ENCODE measurements around the gene LRP8. TPM values are rescaled to one million over a fixed set of nuclear protein-coding genes. Genes with fewer than 3 reads are reported as not detected.

LRP8 gene
- total and polyA plus RNA-seq, 2 donors (not counting 3 experiments of a cell fraction or from before 2014, with no cell fraction given) = 40.9 to 62.2 TPM

DNA sequence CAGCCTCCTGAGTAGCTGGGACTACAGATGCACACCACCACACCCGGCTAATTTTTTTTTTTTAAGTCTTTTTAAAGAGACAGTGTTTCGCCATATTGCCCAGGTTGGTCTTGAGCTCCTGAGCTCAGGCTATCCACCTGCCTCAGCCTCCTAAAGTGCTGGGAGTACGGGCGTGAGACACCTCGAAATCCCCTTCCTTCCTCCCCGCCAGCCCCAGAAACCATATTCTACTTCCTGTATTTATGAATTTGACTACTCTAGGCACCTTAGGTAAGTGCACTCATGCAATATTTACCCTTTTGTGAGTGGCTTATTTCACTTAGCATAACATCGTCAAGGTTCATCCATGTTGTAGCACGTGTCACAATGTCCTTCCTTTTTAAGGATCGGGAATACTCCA is 6.9 kb upstream of the LRP8 start:
- POLR2A ChIA-PET = no interaction called here
- Histone ChIP-seq H3K79me2 (ENCODE audit: control insufficient read depth, insufficient read depth, low read length) (no peaks in the 10 kb centered on the region), H2AFZ (ENCODE audit: low read depth, low read length) (no peak overlapping the region), H3K4me1 (ENCODE audit: control insufficient read depth, extremely low read depth, insufficient read depth, low read length) (no peaks in the 10 kb centered on the region), H3K9me3 (replicated peaks; ENCODE audit: control insufficient read depth, insufficient read depth, low read length) (no peaks in the 10 kb centered on the region), H3K4me2 (ENCODE audit: insufficient read depth, low read length) (no peak overlapping the region), H3K4me3 (replicated peaks in 1 of 3; ENCODE audit: insufficient read depth in 1 of 3, low read depth in 1 of 3, low read length in 3 of 3) (no peak overlapping the region), H3K27me3 (ENCODE audit: control insufficient read depth in 2 of 2, insufficient read depth in 2 of 2, low read length in 2 of 2) (no peaks in the 10 kb centered on the region), H4K20me1 (replicated peaks; ENCODE audit: control insufficient read depth, extremely low read depth, insufficient read depth, low read length) (no peaks in the 10 kb centered on the region), H3K9me1 (replicated peaks; ENCODE audit: control insufficient read depth, extremely low read depth, insufficient read depth, low read length) (no peaks in the 10 kb centered on the region), H3K27ac (ENCODE audit: insufficient read depth, low read depth, low read length) (no peak overlapping the region), H3K36me3 (ENCODE audit: control insufficient read depth in 2 of 2, extremely low read depth in 1 of 2, insufficient read depth in 2 of 2, low read length in 2 of 2) (no peaks in the 10 kb centered on the region), H3K9ac (replicated peaks; ENCODE audit: extremely low read depth, insufficient read depth, low read length) (no peak overlapping the region)
- DNase-seq (ENCODE audit: low read depth, low spot score) (no peak), FAIRE-seq (no peak)
- TF ChIP-seq MYC (IDR thresholded peaks at IDR 0.05; ENCODE audit: low read depth, low read length) = no peak
- TF ChIP-seq, protein P1, sequence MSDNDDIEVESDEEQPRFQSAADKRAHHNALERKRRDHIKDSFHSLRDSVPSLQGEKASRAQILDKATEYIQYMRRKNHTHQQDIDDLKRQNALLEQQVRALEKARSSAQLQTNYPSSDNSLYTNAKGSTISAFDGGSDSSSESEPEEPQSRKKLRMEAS (IDR thresholded peaks at IDR 0.05; ENCODE audit: insufficient read depth, insufficient read length) = no peak
- TF ChIP-seq, protein P2, sequence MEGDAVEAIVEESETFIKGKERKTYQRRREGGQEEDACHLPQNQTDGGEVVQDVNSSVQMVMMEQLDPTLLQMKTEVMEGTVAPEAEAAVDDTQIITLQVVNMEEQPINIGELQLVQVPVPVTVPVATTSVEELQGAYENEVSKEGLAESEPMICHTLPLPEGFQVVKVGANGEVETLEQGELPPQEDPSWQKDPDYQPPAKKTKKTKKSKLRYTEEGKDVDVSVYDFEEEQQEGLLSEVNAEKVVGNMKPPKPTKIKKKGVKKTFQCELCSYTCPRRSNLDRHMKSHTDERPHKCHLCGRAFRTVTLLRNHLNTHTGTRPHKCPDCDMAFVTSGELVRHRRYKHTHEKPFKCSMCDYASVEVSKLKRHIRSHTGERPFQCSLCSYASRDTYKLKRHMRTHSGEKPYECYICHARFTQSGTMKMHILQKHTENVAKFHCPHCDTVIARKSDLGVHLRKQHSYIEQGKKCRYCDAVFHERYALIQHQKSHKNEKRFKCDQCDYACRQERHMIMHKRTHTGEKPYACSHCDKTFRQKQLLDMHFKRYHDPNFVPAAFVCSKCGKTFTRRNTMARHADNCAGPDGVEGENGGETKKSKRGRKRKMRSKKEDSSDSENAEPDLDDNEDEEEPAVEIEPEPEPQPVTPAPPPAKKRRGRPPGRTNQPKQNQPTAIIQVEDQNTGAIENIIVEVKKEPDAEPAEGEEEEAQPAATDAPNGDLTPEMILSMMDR (IDR thresholded peaks at IDR 0.05; ENCODE audit: extremely low read depth in 1 of 2, insufficient read depth in 1 of 2, low read depth in 1 of 2, low read length in 2 of 2) = no peak
- no peak for TF ChIP-seq POLR2A (IDR thresholded peaks at IDR 0.05; ENCODE audit: low read depth, low read length)
- no peak for TF ChIP-seq JUN (IDR thresholded peaks at IDR 0.05; ENCODE audit: borderline replicate concordance, insufficient read depth, insufficient read length, low read depth)
- no peak for TF ChIP-seq POLR2AphosphoS5 (IDR thresholded peaks at IDR 0.05; ENCODE audit: insufficient read depth, low read depth, low read length)
- CTCF ChIA-PET = interaction anchor here (1.5 kb wide), 1 partner anchor 59 kb away, joined by 5 read pairs; no protein-coding TSS in a partner anchor
- dilution Hi-C loops (cut with MboI; ENCODE audit: extremely low pct_ligation_motif_present, low sequenced_read_pairs) (no loop called here), intact Hi-C loops (cut with micrococcal nuclease) (no loop called here)
- BruUV-seq (replicated peaks) = no TSS peak

DNA sequence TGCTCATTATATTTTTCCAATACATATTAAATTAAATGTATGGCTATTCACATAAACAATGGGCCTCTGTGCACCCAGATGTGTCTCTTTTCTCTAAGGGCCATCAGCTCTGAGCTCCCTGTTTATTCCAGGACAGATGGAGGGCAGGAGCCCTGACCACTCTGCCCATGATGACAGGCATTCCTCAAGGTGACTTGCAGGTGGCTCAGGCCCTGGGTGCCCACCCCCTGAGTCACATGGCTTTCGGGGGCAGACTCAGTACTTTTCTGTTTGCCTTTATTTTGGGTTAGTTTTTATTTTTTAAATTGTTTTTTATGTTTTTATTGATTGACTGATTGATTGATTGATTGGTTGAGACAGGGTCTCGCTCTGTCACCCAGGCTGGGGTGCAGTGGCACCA is 6.4 kb upstream of the LRP8 start:
- H3K79me2 ChIP-seq (ENCODE audit: control insufficient read depth, insufficient read depth, low read length) = no peaks in the 10 kb centered on the region
- H4K20me1 ChIP-seq (replicated peaks; ENCODE audit: control insufficient read depth, extremely low read depth, insufficient read depth, low read length) = no peaks in the 10 kb centered on the region
- no peak overlapping the region for H3K4me2 ChIP-seq (ENCODE audit: insufficient read depth, low read length)
- no peaks in the 10 kb centered on the region for H3K9me3 ChIP-seq (replicated peaks; ENCODE audit: control insufficient read depth, insufficient read depth, low read length)
- H3K4me3 ChIP-seq (replicated peaks in 1 of 3; ENCODE audit: insufficient read depth in 1 of 3, low read depth in 1 of 3, low read length in 3 of 3) = no peak overlapping the region
- POLR2A ChIA-PET = no interaction called here
- no peak overlapping the region for H3K27ac ChIP-seq (ENCODE audit: insufficient read depth, low read depth, low read length)
- no peak overlapping the region for H2AFZ ChIP-seq (ENCODE audit: low read depth, low read length)
- no peaks in the 10 kb centered on the region for H3K36me3 ChIP-seq (ENCODE audit: control insufficient read depth in 2 of 2, extremely low read depth in 1 of 2, insufficient read depth in 2 of 2, low read length in 2 of 2)
- H3K9ac ChIP-seq (replicated peaks; ENCODE audit: extremely low read depth, insufficient read depth, low read length) = no peak overlapping the region
- DNase-seq (ENCODE audit: low read depth, low spot score) (no peak), FAIRE-seq (no peak)
- dilution Hi-C loops (cut with MboI; ENCODE audit: extremely low pct_ligation_motif_present, low sequenced_read_pairs) (no loop called here), intact Hi-C loops (cut with micrococcal nuclease) (no loop called here)
- TF ChIP-seq, protein P2 (IDR thresholded peaks at IDR 0.05; ENCODE audit: extremely low read depth in 1 of 2, insufficient read depth in 1 of 2, low read depth in 1 of 2, low read length in 2 of 2) = no peak
- TF ChIP-seq, protein P1 (IDR thresholded peaks at IDR 0.05; ENCODE audit: insufficient read depth, insufficient read length) = no peak
- no peak for TF ChIP-seq EZH2 (IDR thresholded peaks at IDR 0.05; ENCODE audit: borderline replicate concordance, low read depth, low read length, severe bottlenecking)
- no peak for TF ChIP-seq POLR2A (IDR thresholded peaks at IDR 0.05; ENCODE audit: low read depth, low read length)
- TF ChIP-seq POLR2AphosphoS5 (IDR thresholded peaks at IDR 0.05; ENCODE audit: insufficient read depth, low read depth, low read length) = no peak
- TF ChIP-seq GATA2 (IDR thresholded peaks at IDR 0.05; ENCODE audit: insufficient read depth, insufficient read length, low read depth, low read length) = no peak
- no peaks in the 10 kb centered on the region for H3K9me1 ChIP-seq (replicated peaks; ENCODE audit: control insufficient read depth, extremely low read depth, insufficient read depth, low read length)
- H3K27me3 ChIP-seq (ENCODE audit: control insufficient read depth in 2 of 2, insufficient read depth in 2 of 2, low read length in 2 of 2) = no peaks in the 10 kb centered on the region
- BruUV-seq (replicated peaks) = no TSS peak
- CTCF ChIA-PET = interaction anchor here (1.5 kb wide), 1 partner anchor 59 kb away, joined by 5 read pairs; no protein-coding TSS in a partner anchor
- no peaks in the 10 kb centered on the region for H3K4me1 ChIP-seq (ENCODE audit: control insufficient read depth, extremely low read depth, insufficient read depth, low read length)
